Measurements from ENCODE around the gene JRKL.
"Not testable (repeated sequence)": the region's sequence is repeated elsewhere in the genome, so short reads cannot be mapped to it uniquely, and the experiment has no call there.

Gene JRKL

GRCh38 chr11:96394773-96395172 lies 5.0 kb downstream of the JRKL start:
- no peak for FAIRE-seq

GRCh38 chr11:96396637-96397036 lies 6.8 kb downstream of the JRKL start:
- no peak for FAIRE-seq

- FAIRE-seq: no peak
Observed at GRCh38 chr11:96397863-96398262, 8.1 kb downstream of the JRKL start.

- no peak for FAIRE-seq
Observed at GRCh38 chr11:96400697-96401096, 10.9 kb downstream of the JRKL start.

- not testable (repeated sequence) for FAIRE-seq
Observed at GRCh38 chr11:96411412-96411811, 21.6 kb downstream of the JRKL start.

- FAIRE-seq: no peak
Observed at GRCh38 chr11:96412761-96413381, 23.1 kb downstream of the JRKL start.

- FAIRE-seq: no peak
Observed at GRCh38 chr11:96413408-96413807, 23.6 kb downstream of the JRKL start.

GRCh38 chr11:96424693-96425092 lies 34.9 kb downstream of the JRKL start:
- FAIRE-seq: no peak

- no peak for FAIRE-seq
Observed at GRCh38 chr11:96430668-96431067, 40.9 kb downstream of the JRKL start.

- FAIRE-seq: not testable (repeated sequence)
Observed at GRCh38 chr11:96432654-96433053, 42.8 kb downstream of the JRKL start.

All from colon (tissue), 2 donors.